PFSK-1 (cell line): ENCODE results near the gene TRAM2.

ENCODE experiments used
- FOXP2 ChIP-seq: optimal IDR thresholded peaks from 2 replicates; pipeline ENCODE3; 2011; ENCODE audit warnings: borderline replicate concordance, control low read depth, inconsistent platforms; ENCODE audit not compliant: insufficient read depth; ENCODE audit errors: extremely low read length, extremely low read depth
- POLR2AphosphoS5 ChIP-seq: IDR thresholded peaks from 2 replicates; pipeline ENCODE4 v1.6.1; 2012; ENCODE audit warnings: low read depth, mild to moderate bottlenecking, control low read depth, low read length, moderate library complexity
- SIN3A ChIP-seq: IDR thresholded peaks from 2 replicates; pipeline ENCODE4 v1.6.1; 2012; ENCODE audit warnings: mild to moderate bottlenecking, low read length, moderate library complexity, borderline replicate concordance; ENCODE audit not compliant: insufficient read depth

GRCh38 chr6:52576054-52576391 is 837 bp downstream of the TRAM2 start:
- no peak for TF ChIP-seq POLR2AphosphoS5
- no peak for TF ChIP-seq FOXP2
- no peak for TF ChIP-seq SIN3A
